AG09309 (cell line): Measurements from ENCODE around the gene TMEM138.

ENCODE experiments used
- DNase-seq: peaks from one replicate; pipeline ENCODE4 v3.0.0-alpha.2; 2010; ENCODE audit warnings: low read depth
- H3K4me3 ChIP-seq: 2 replicates; pipeline ENCODE4 v1.5.1; 2011; ENCODE audit warnings: mild to moderate bottlenecking, low read depth, low read length, moderate library complexity; ENCODE audit not compliant: control insufficient read depth
- TF ChIP-seq, protein P1 (sequence below): IDR thresholded peaks from 2 replicates; pipeline ENCODE4 v1.5.1; 2011; ENCODE audit warnings: mild to moderate bottlenecking, low read depth, low read length, inconsistent platforms; ENCODE audit not compliant: insufficient read depth, control insufficient read depth; ENCODE audit errors: missing control alignments

TMEM138 gene

DNA sequence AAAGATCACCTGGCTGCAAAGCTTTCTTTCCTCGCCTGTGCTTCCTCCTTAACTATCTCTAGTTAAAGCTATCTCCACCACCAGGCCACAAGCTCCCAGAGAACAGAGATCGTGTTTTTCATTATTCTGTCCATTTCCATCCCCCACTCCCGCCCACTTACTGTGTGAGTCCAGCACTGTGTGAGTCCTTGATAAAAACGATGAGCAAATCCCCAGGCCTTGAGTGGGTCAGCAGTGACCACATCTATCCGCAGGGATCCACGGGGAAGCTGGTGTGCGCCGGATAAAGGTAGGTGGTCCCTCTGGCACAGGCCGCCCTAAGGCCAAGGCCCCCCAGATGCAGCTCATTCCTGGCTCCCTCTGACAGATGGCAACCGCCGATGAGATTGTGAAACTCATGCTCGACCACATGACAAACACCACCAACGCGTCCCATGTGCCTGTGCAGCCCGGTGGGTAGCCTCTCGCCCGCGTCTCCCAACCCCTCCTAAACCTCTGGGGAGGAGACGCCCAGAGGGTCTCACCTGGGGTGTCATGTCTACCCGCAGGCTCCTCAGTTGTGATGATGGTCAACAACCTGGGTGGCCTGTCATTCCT, 19.9 kb upstream of the TMEM138 start:
- no peak overlapping the region for H3K4me3 ChIP-seq
- TF ChIP-seq, protein P1, sequence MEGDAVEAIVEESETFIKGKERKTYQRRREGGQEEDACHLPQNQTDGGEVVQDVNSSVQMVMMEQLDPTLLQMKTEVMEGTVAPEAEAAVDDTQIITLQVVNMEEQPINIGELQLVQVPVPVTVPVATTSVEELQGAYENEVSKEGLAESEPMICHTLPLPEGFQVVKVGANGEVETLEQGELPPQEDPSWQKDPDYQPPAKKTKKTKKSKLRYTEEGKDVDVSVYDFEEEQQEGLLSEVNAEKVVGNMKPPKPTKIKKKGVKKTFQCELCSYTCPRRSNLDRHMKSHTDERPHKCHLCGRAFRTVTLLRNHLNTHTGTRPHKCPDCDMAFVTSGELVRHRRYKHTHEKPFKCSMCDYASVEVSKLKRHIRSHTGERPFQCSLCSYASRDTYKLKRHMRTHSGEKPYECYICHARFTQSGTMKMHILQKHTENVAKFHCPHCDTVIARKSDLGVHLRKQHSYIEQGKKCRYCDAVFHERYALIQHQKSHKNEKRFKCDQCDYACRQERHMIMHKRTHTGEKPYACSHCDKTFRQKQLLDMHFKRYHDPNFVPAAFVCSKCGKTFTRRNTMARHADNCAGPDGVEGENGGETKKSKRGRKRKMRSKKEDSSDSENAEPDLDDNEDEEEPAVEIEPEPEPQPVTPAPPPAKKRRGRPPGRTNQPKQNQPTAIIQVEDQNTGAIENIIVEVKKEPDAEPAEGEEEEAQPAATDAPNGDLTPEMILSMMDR: no peak

DNA sequence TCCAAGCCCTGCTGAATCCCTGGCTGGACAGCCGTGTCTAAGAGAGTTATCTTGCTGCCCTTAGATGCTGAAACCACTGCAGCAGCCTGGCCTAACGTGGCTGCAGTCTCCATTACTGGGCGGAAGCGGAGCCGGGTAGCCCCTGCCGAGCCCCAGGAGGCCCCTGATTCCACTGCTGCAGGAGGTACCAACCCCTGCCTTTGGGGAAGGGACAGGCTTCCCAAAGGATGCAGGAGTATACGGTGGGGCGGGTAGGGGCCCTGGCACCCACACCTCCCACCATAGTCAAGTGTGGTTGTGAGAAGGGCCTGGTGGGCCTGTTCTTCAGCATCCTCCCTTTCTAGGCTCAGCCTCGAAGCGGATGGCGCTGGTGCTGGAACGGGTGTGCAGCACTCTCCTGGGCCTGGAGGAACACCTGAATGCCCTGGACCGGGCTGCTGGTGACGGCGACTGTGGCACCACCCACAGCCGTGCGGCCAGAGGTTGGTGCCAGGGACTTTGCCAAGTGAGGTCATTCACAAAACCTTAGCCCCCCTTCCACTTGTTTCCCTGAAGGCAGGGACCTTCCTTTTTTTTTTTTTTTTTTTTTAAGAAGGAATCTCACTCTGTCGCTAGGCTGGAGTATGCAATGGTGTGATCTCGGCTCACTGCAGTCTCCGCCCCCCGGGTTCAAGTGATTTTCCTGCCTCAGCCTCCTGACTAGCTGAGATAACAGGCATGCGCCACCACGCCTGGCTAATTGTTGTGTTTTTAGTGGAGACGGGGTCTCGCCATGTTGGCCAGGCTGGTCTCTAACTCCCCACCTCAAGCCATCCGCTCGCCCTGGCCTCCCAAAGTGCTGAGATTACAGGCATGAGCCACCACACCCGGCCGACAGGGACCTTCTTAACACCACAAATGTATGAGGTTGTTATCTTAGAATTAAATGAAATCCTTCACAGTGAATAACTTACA, 18.1 kb upstream of the TMEM138 start:
- TF ChIP-seq, protein P1: no peak
- no peak overlapping the region for H3K4me3 ChIP-seq
- DNase-seq: no peak

More for the DNA sequence above, 19.9 kb upstream of the TMEM138 start:
- DNase-seq: no peak

DNA sequence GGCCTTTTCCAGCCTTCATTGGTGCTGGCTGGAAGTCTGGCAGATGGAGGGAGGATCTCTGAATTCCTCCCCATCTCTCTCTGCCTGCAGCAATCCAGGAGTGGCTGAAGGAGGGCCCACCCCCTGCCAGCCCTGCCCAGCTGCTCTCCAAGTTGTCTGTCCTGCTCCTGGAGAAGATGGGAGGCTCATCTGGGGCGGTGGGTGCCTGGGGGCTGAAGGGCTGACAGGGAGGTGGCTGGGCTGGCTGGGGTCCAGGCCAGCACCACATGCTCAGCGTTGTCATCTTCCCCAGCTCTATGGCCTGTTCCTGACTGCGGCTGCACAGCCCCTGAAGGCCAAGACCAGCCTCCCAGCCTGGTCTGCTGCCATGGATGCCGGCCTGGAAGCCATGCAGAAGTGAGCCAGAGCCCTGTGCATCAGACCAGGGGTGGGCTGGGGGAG, 17.0 kb upstream of the TMEM138 start:
- no peak for DNase-seq
- TF ChIP-seq, protein P1: no peak
- H3K4me3 ChIP-seq: no peak overlapping the region

DNA sequence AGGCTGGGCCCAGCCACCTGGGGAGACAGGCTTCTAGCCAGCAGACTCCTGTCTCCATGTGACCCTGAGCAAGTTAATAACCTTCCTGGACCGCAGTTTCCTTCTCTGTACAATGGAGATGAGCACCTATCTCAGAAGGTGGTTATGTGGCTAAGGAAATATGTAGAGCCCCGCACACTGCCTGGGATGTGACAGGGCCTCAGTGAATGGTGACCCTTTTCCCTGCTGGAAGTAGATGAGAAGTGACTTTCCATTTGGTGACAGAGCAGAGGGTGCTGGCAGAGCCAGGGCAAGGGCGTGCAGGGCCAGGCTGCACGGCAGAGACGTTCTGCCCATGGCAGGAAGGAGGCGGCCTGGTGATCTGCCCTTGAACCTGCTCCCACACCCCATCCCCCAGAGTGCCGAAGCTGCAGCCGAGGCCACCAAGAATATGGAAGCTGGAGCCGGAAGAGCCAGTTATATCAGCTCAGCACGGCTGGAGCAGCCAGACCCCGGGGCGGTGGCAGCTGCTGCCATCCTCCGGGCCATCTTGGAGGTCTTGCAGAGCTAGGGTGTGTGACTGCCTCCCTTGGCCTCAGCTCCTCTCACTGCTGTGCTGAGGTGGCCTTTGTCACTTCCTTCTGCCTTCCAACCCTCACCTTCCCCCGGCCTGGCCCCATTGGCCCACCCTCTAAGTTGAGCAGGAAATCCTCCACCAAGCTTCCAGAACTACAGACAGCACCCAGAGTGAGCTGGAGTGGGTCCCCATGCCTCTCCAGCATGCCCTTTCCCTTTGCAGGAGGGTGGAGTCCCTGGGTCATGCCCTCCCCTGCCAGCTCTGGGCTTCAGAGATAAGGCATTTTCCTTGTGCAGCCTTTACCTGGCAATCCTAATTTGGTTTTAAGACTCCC, 16.0 kb upstream of the TMEM138 start:
- DNase-seq: no peak
- H3K4me3 ChIP-seq: no peak overlapping the region
- TF ChIP-seq, protein P1: no peak

DNA sequence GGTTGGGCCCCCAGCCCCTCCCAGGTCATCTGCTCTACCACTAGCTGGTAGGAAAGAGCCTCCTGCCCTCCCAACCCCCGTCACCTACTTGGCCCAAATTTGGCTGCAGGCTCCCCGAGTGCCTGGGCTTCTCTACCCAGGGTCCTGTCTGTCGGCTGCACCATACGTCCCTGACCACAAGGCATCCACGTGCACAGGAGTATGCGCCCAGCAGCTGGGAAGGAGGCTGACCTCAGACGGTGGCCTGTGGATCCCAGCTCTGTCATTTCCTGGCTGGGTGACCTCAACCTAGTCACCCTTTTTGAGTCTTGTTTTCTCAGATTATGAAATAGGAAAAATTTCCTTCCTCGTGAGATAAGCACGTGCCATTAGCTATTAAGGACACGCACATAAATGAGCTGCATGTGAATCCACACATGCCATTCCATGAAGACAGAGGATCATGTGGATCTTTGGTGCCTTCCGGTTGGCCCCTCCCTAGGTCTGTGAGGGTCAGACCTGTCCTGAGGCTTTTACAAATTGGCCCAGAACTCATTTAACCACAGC, 14.2 kb upstream of the TMEM138 start:
- TF ChIP-seq, protein P1: no peak
- no peak for DNase-seq
- H3K4me3 ChIP-seq: no peak overlapping the region
